HUES6 (cell line): ENCODE measurements around the gene TSPAN9.

Experiments
- H3K27ac ChIP-seq: 2 replicates; pipeline ENCODE4 v1.7.0; 2013; ENCODE audit warnings: low read depth, mild to moderate bottlenecking, low read length, inconsistent platforms
- H3K27me3 ChIP-seq: 2 replicates; pipeline ENCODE4 v1.6.1; 2013; ENCODE audit warnings: low read length; ENCODE audit not compliant: control insufficient read depth, insufficient read depth
- H3K36me3 ChIP-seq: 2 replicates; pipeline ENCODE4 v1.6.1; 2013; ENCODE audit warnings: low read length; ENCODE audit not compliant: control insufficient read depth, insufficient read depth
- H3K4me1 ChIP-seq: 2 replicates; pipeline ENCODE4 v1.6.1; 2013; ENCODE audit warnings: low read length; ENCODE audit not compliant: control insufficient read depth, insufficient read depth
- H3K4me3 ChIP-seq: 2 replicates; pipeline ENCODE4 v1.5.1; 2013; ENCODE audit warnings: low read depth, low read length
- H3K9ac ChIP-seq: one replicate; pipeline ENCODE4 v1.6.1; 2013; ENCODE audit warnings: mild to moderate bottlenecking, low read length
- H3K9me3 ChIP-seq: 2 replicates; pipeline ENCODE4 v1.6.1; 2013; ENCODE audit warnings: low read depth, low read length; ENCODE audit not compliant: control insufficient read depth, insufficient read depth

TSPAN9 gene

DNA sequence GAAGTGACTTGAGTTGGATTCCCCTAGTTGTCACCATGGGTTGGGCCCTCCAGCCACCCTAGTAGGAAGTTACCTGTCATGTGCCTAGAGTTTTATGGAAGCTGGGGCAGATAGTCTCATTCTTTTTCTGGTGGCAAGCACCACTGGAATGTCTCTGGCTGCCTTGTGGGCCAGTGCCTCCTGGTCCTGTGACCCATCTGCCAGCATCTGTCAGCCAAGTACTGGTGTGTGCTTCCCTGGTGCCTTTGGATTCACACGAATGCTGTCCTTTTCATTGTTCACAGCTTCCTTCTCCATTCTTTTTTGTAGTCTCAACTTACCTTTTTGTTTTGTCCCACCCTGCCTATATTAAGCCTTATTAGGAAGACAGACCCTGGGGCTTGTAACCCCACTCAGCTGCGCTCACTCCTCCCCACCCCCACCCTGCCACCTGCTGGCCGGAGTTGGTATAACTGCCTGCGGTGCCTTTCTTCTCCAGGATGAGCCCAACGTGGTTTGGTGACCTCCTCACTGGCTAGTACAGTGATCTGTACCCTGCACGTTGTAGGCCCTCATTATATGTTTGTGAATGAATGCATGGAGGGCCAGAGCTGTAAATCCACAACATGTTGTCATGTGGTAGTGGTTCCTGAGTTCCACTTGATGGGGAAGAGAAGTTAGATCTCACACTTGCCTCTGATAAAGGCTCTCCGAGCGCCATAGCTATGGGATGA is 125.7 kb downstream of the TSPAN9 start:
- peaks cover 37% of the 10 kb centered on the region for H3K4me1 ChIP-seq
- no peak overlapping the region for H3K9ac ChIP-seq
- no peak overlapping the region for H3K4me3 ChIP-seq
- H3K27ac ChIP-seq, result no peak overlapping the region
- H3K36me3 ChIP-seq, result no peaks in the 10 kb centered on the region
- H3K27me3 ChIP-seq, result peaks cover 41% of the 10 kb centered on the region
- H3K9me3 ChIP-seq, result no peaks in the 10 kb centered on the region

DNA sequence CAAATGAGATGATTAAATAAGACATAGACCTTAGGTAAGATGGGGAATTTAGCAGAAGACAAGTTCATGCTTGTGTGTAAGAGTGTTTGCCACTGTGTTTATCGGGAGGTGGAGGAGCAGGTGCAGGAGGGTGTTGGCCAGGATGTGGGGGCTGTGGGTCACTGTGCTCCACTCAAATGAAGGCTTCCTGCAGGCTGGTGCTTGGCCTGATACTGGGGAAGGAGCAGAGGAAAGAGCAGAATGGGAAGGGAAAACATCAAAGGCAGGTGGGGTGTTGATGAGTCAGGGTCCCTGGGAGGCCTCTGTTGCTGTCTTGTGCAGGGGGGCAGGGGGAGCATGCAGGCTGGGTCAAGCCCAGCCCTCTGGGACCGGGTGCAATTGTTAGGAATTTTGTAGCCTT is 126.5 kb downstream of the TSPAN9 start:
- Histone ChIP-seq H3K4me3 (no peak overlapping the region), H3K4me1 (peaks cover 37% of the 10 kb centered on the region), H3K36me3 (no peaks in the 10 kb centered on the region), H3K27me3 (peaks cover 40% of the 10 kb centered on the region), H3K9ac (no peak overlapping the region), H3K9me3 (no peaks in the 10 kb centered on the region), H3K27ac (no peak overlapping the region)

DNA sequence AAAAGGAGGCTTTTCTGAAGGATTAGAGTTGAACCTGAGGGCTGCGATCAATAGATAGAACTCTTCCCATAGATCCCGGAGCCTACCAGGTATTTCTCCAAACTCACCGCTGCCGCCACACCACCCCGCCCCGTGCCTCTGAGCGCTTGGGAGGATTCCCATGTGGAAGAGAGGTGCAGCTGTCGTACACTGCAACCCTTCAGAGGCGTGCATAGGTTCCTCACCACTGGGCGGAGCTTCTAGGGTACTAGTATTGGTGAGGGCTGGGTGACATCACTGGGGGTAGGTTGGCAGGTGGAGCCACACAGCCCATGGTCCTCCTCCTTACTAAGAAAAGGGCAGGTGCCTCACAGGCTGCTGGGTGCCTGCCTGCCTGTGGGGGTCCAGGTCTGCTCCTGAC is 127.0 kb downstream of the TSPAN9 start:
- no peak overlapping the region for H3K27ac ChIP-seq
- H3K9ac ChIP-seq, result no peak overlapping the region
- peaks cover 36% of the 10 kb centered on the region for H3K27me3 ChIP-seq
- no peaks in the 10 kb centered on the region for H3K36me3 ChIP-seq
- no peak overlapping the region for H3K4me3 ChIP-seq
- no peaks in the 10 kb centered on the region for H3K9me3 ChIP-seq
- peaks cover 34% of the 10 kb centered on the region for H3K4me1 ChIP-seq

DNA sequence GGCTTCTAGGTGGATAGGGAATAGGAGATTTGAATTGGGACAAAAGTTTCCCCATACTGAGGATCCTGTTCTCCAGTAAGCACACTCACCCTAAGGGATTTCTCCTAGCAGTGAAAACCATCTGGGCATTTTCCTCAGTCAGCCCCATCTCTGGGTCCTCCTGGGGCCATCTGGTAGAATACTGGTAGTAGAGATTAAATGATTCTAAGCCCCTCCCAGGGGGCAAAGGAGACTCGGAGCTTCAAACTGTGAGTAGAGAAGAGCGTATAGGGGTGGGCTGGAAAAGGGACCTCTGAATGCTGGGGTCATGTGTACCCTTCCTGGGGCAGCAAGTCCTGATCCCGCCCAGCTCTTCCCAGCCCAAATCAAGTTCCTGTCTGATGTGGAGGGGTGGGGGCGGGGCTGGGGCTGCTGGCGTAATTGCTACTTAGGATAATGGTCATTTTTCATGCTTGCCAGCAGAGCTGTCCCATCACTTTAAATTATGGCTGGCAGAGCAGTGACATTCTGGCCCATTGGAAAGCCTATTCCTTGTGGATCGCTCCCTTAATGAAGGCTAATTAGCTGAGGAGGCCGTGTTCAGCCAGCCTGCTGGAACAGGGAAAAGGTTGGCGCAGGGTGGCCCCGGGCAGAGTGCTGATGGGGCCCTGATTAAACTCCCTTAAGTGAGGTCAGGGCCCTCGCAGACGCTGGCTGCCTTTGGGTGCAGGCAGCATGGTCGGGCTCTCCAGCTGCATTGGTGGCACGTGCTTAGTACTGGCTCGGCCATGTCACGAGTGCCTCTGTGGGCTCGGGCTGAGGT is 127.8 kb downstream of the TSPAN9 start:
- Histone ChIP-seq H3K9ac (no peak overlapping the region), H3K27ac (no peak overlapping the region), H3K9me3 (no peaks in the 10 kb centered on the region), H3K4me1 (peaks cover 31% of the 10 kb centered on the region), H3K36me3 (no peaks in the 10 kb centered on the region), H3K4me3 (no peak overlapping the region), H3K27me3 (peaks cover 28% of the 10 kb centered on the region)

DNA sequence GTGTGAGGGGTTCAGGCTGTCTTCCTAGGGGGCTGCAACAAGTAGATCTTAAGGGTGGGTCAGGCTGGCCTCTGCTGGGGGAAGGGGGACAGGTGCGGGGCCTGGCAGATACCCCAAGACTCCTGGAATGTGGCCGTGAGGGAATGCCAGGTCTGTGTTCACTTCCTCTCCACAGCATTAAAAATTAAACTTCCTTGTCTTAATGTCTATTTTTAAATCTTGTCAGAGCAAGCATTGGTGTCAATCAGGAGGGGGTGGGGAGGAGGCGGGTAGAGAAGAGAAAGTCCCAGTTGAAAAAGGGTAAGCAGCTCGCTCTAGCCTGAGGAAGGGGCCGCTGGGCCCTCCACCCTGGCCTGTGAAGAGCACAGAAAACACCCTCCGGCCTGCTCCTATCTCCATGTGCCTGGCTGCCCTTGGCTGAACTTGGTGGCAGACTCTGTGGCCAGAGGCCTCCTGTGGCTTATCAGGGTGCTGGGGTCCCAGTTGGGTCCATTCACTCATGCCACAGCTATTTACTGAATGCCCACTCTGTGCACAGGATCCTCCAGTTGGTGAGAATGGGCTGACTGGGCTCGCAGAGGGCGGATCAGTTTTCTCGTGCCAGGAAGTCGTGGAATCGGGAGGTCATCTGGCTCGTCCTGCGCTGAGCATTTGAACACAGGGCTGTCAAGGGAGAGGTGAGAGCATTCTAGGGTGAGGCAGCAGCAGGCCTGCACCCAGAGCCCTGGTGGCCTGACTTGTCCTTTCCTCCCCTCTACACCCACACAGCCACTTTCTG is 128.8 kb downstream of the TSPAN9 start:
- H3K36me3 ChIP-seq, result no peaks in the 10 kb centered on the region
- H3K4me3 ChIP-seq, result no peak overlapping the region
- H3K4me1 ChIP-seq, result peaks cover 31% of the 10 kb centered on the region
- H3K9me3 ChIP-seq, result no peaks in the 10 kb centered on the region
- no peak overlapping the region for H3K27ac ChIP-seq
- no peak overlapping the region for H3K9ac ChIP-seq
- peaks cover 20% of the 10 kb centered on the region for H3K27me3 ChIP-seq

DNA sequence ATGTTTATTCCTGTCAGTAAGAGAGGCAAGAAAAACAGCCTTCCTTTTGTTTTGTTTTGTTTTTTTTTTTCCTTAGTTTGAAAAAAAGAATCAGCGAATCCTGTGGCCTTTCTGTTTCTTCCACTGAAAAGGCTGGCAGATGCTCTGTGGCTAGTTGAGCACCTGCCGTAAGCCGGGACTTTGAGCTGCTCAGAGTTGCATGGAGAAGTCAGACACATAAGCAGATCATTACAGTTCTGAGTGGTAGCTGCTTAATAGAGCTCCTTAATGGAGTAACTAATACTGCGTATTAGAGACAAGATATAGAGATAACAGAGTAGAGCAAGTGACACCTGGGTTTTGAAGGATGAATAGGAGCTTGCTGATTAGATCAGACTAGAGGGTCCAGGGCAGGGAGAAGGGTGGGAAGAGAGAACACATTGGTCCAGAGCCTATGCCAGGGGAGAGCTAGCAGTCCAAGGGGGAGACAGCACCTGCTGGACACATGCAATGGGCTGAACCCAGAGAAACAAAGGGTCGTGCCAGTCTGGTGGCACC is 129.4 kb downstream of the TSPAN9 start:
- Histone ChIP-seq H3K36me3 (no peaks in the 10 kb centered on the region), H3K27me3 (peaks cover 13% of the 10 kb centered on the region), H3K9ac (no peak overlapping the region), H3K9me3 (no peaks in the 10 kb centered on the region), H3K4me3 (no peak overlapping the region), H3K27ac (no peak overlapping the region), H3K4me1 (peaks cover 24% of the 10 kb centered on the region)

DNA sequence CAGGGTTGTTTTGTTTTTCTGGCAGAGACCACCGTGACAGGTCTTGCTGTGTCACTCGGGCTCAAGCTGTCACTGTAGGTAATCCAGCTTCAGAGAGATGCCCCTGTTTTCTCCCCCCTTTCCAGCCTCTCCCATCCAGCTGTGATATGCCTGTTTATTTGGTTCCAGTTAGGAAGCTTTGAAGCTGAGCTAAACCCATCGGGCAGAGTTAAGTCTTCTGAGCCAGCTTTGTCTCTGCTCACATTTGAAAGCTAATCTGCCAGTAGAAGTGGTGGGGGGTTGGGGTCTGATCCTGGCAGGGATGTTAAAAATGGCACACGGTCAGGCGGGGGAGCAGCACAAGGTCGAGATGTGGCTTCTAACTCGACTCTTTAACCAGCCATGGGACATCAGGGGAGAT is 130.0 kb downstream of the TSPAN9 start:
- peaks cover 7% of the 10 kb centered on the region for H3K27me3 ChIP-seq
- H3K36me3 ChIP-seq, result no peaks in the 10 kb centered on the region
- no peaks in the 10 kb centered on the region for H3K9me3 ChIP-seq
- H3K4me1 ChIP-seq, result peaks cover 19% of the 10 kb centered on the region
- H3K4me3 ChIP-seq, result no peak overlapping the region
- H3K27ac ChIP-seq, result no peak overlapping the region
- no peak overlapping the region for H3K9ac ChIP-seq

DNA sequence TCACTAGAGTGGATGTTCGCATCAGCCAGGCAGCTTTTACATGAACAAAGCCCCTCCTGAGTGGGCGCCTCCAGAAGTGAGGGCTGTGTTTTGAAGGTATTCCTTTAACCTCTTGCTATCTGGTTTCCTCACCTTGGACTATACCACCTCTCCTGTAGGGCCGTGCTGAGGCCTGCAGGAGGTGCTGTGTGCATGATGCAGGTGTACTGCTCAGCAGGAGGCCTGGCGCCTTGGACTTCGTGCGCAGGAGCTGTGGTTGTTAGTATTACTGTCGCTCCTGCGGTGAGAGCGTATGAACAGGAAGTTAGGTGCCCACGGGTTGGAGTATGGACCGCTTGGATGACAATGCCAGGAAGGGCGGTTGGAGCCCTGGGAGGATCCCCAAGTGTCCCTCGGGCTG is 130.7 kb downstream of the TSPAN9 start:
- peaks cover 18% of the 10 kb centered on the region for H3K4me1 ChIP-seq
- H3K36me3 ChIP-seq, result no peaks in the 10 kb centered on the region
- H3K9ac ChIP-seq, result no peak overlapping the region
- H3K9me3 ChIP-seq, result no peaks in the 10 kb centered on the region
- H3K27ac ChIP-seq, result no peak overlapping the region
- H3K4me3 ChIP-seq, result no peak overlapping the region
- peaks cover under 1% of the 10 kb centered on the region for H3K27me3 ChIP-seq

DNA sequence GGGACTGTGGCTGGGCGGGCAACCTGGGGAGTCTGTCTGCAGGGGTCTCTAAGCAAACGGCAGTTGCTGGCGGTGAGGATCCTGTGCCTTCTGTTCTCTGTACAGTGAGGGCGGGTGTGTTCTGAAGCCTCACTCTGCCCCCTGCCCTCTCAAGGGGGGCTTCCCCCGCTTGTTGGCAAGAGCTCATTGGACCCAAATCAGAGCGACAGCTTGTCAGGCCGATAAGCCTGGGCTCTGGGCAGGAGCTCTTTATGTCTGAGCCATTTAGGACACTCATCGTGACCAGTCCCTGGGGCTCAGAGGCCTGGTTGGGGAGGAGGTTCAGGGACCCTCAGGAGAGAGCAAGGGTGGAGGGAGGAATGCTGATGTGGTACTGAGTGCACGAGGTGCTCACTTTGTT is 136.0 kb downstream of the TSPAN9 start:
- H3K27me3 ChIP-seq, result no peaks in the 10 kb centered on the region
- H3K27ac ChIP-seq, result no peak overlapping the region
- no peak overlapping the region for H3K9ac ChIP-seq
- H3K36me3 ChIP-seq, result no peaks in the 10 kb centered on the region
- peaks cover 26% of the 10 kb centered on the region for H3K4me1 ChIP-seq
- H3K4me3 ChIP-seq, result no peak overlapping the region
- no peaks in the 10 kb centered on the region for H3K9me3 ChIP-seq

DNA sequence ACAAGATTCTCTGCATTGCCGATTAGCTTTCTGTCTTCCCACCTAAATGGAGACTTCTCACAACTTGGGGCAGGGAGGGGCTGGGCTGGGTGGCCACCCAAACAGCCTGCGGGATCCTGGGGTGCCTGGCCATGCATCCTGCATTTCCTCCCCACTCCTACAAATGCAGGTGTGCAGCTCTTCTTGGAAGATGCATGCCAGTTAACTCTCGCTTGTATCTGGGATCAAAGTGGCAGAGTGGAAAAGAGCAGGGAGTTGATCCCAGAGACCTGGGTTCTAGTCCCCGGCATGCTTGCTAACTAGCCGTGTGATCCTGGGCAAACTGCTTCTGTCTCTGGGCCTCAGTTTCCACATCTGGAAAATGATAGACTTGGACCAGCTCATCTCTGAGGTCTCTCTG is 136.6 kb downstream of the TSPAN9 start:
- Histone ChIP-seq H3K27ac (no peak overlapping the region), H3K9ac (no peak overlapping the region)

More for the DNA sequence above, 136.6 kb downstream of the TSPAN9 start:
- Histone ChIP-seq H3K4me3 (no peak overlapping the region; the same call in 1 of the 2 replicates), H3K9me3 (no peaks in the 10 kb centered on the region), H3K27me3 (no peaks in the 10 kb centered on the region), H3K36me3 (no peaks in the 10 kb centered on the region), H3K4me1 (peaks cover 26% of the 10 kb centered on the region)
